ENCODE results near the gene NSD1.

DNA sequence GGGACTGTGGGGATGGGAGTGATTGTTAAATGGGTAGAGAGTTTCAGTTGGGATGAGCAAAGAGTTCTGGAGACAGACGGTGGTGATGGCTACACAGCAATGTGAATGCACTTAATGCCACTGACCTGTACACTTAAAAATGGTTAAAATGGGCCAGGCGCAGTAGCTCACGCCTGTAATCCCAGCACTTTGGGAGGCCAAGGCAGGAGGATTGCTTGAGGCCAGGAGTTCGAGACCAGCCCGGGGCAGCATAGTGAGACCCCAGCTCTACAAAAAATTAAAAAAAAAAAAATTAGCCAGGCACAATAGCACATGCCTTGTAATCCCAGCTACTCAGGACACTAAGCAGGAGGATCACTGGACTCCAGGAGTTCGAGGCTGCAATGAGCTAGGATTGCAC is 210.2 kb downstream of the NSD1 start:
- TF ChIP-seq CTCF (optimal IDR thresholded peaks at IDR 0.05 in 1 of 3, IDR thresholded peaks at IDR 0.05 in 1 of 3, conservative IDR thresholded peaks at IDR 0.05 in 1 of 3; ENCODE audit: extremely low read depth in 1 of 3, insufficient read depth in 2 of 3, low read length in 3 of 3) (no peak), EZH2 (IDR thresholded peaks at IDR 0.05; ENCODE audit: low read length) (no peak)

Measured in keratinocyte (primary cell).